Mammary epithelial cell (primary cell): ENCODE measurements around the gene ANO2.

ENCODE experiments used
- EZH2 ChIP-seq: IDR thresholded peaks from 2 replicates; pipeline ENCODE4 v1.6.1; 2012; ENCODE audit warnings: low read length, inconsistent platforms, borderline replicate concordance
- TF ChIP-seq, protein P1 (sequence below), 2 donors: IDR thresholded peaks in 1 of 2; conservative IDR thresholded peaks in 1 of 2; 2 replicates each; pipeline ENCODE4 v1.5.1; 2011 to 2012; ENCODE audit warnings: inconsistent platforms in 2 of 2, low read length in 2 of 2, mild to moderate bottlenecking in 2 of 2, control low read depth in 1 of 2, low read depth in 1 of 2; ENCODE audit not compliant: insufficient read depth in 1 of 2; ENCODE audit errors: extremely low read depth in 1 of 2

DNA sequence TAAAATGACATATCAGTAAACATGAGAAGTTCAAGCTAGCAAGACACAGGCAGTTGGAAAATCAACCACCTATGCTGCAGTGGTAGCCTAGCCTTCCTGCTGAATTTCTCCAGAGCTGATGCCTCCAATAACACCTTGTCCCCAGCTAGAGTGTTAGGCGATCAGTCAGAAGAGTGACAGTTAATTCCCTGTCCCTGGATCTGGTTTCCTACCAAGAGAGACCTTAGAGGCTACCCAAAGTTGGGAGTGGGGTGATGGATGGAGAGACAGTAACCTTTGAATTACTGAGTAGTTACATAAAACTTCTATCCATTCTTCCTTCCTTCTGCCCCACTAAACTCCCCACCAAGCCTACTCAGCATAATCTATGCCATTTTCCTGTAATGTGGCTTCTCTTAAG is 1.9 kb upstream of the ANO2 start:
- TF ChIP-seq, protein P1, sequence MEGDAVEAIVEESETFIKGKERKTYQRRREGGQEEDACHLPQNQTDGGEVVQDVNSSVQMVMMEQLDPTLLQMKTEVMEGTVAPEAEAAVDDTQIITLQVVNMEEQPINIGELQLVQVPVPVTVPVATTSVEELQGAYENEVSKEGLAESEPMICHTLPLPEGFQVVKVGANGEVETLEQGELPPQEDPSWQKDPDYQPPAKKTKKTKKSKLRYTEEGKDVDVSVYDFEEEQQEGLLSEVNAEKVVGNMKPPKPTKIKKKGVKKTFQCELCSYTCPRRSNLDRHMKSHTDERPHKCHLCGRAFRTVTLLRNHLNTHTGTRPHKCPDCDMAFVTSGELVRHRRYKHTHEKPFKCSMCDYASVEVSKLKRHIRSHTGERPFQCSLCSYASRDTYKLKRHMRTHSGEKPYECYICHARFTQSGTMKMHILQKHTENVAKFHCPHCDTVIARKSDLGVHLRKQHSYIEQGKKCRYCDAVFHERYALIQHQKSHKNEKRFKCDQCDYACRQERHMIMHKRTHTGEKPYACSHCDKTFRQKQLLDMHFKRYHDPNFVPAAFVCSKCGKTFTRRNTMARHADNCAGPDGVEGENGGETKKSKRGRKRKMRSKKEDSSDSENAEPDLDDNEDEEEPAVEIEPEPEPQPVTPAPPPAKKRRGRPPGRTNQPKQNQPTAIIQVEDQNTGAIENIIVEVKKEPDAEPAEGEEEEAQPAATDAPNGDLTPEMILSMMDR (conservative IDR thresholded peaks at IDR 0.05 in 1 of 2, IDR thresholded peaks at IDR 0.05 in 1 of 2; ENCODE audit: extremely low read depth in 1 of 2, insufficient read depth in 1 of 2, low read depth in 1 of 2, low read length in 2 of 2) = no peak
- no peak for TF ChIP-seq EZH2
